Glutamatergic neuron (in vitro differentiated cells): ENCODE measurements around the gene LORICRIN. TPM values are rescaled to one million over a fixed set of nuclear protein-coding genes. Genes with fewer than 3 reads are reported as not detected.

ENCODE experiments used
- DNase-seq: peaks from one replicate; pipeline ENCODE4 v3.0.0; 2022
- H3K27ac Mint-ChIP-seq: one replicate; pipeline ENCODE4 v1.8.0; 2020; ENCODE audit warnings: mild to moderate bottlenecking, mixed read lengths, inconsistent platforms; ENCODE audit not compliant: unreplicated experiment
- H3K27me3 Mint-ChIP-seq: one replicate; pipeline ENCODE4 v1.8.0; 2020; ENCODE audit warnings: mild to moderate bottlenecking, moderate library complexity, mixed read lengths, inconsistent platforms; ENCODE audit not compliant: unreplicated experiment
- H3K36me3 Mint-ChIP-seq: one replicate; pipeline ENCODE4 v1.8.0; 2020; ENCODE audit warnings: mild to moderate bottlenecking, mixed read lengths, inconsistent platforms; ENCODE audit not compliant: unreplicated experiment
- H3K4me1 Mint-ChIP-seq: one replicate; pipeline ENCODE4 v1.8.0; 2020; ENCODE audit warnings: mild to moderate bottlenecking, low read depth, mixed read lengths, inconsistent platforms; ENCODE audit not compliant: unreplicated experiment
- H3K4me3 Mint-ChIP-seq: one replicate; pipeline ENCODE4 v1.8.0; 2020; ENCODE audit warnings: mild to moderate bottlenecking, mixed read lengths, inconsistent platforms; ENCODE audit not compliant: unreplicated experiment
- H3K9me3 Mint-ChIP-seq: one replicate; pipeline ENCODE4 v1.8.0; 2020; ENCODE audit warnings: mild to moderate bottlenecking, moderate library complexity, mixed read lengths, inconsistent platforms; ENCODE audit not compliant: unreplicated experiment
- total RNA-seq: library from RNA; stranded (reverse); fragmentation: NEBNext Ultra II Directional; extraction: Animal tissue kit (Norgen Biotek cat#: 25700); gene quantifications from one replicate; pipeline ENCODE4 v1.2.1, GENCODE V29; 2021; ENCODE audit not compliant: unreplicated experiment
- TF ChIP-seq, protein P1 (sequence below): fragments of 200-600 bp; sonication (generic); IDR thresholded peaks from one replicate; pipeline ENCODE4 v1.5.0; 2021; ENCODE audit not compliant: partially characterized antibody, unreplicated experiment

LORICRIN gene
- total RNA-seq, 1 donor from 2014 or later: not detected

DNA sequence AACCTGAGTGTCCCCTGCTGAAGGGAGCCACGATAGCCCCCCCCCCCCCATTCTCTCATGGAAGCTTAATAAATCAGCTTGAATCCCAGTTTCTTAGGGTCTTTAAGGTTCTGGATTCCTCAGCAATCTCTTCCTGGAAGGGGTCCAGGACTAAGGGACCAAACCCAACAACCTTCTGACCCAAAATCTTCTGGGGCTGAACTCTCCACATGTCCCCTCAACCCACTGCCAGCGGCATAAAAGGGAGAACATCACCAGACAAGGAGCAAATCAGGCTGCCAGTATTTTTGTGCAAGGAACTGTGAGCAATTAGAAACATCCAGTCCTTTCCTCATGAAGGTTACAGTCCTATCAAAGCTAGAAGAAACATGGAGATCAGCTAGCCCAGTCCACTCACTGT lies 12.7 kb upstream of the LORICRIN start:
- TF ChIP-seq, protein P1, sequence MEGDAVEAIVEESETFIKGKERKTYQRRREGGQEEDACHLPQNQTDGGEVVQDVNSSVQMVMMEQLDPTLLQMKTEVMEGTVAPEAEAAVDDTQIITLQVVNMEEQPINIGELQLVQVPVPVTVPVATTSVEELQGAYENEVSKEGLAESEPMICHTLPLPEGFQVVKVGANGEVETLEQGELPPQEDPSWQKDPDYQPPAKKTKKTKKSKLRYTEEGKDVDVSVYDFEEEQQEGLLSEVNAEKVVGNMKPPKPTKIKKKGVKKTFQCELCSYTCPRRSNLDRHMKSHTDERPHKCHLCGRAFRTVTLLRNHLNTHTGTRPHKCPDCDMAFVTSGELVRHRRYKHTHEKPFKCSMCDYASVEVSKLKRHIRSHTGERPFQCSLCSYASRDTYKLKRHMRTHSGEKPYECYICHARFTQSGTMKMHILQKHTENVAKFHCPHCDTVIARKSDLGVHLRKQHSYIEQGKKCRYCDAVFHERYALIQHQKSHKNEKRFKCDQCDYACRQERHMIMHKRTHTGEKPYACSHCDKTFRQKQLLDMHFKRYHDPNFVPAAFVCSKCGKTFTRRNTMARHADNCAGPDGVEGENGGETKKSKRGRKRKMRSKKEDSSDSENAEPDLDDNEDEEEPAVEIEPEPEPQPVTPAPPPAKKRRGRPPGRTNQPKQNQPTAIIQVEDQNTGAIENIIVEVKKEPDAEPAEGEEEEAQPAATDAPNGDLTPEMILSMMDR: no peak
- Mint-ChIP-seq H3K9me3 (peaks cover 6% of the 10 kb centered on the region), H3K4me3 (no peak overlapping the region), H3K4me1 (no peaks in the 10 kb centered on the region), H3K36me3 (no peaks in the 10 kb centered on the region), H3K27me3 (peaks cover 1% of the 10 kb centered on the region), H3K27ac (no peak overlapping the region)
- no peak for DNase-seq

DNA sequence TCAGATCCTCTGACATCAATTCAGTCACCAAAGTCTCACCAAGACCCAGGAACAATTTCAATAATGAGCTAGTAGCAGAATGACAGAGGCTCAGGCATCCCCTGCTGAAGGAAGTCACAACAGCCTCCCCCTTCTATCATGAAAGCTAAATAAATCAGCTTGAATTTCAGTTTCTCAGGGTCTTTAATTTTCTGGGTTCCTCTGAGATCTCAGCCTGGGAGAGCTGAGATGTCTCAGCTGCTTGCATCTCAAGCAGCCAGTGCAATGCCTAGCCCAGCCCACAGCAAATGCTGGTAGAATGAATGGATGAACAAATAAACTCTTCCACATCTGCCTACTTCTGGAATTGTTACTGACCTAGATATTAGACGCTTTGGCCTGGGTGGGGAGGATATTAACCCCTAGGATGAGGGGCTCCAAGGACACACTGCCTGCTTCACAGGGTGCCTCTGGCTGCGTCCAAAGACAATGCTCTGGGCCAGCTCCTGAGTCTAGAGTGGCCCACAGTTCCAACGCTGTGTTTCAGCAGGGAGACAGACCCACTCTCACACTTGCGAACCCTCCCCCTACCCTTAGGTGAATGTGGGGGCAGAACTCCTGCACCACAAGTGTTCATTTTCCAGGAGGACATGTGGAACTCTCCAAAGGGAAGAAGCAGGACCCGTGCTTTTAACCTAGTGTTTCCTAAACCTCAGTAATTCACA lies 11.2 kb upstream of the LORICRIN start:
- no peak for DNase-seq
- Mint-ChIP-seq H3K9me3 (peaks cover 6% of the 10 kb centered on the region), H3K27ac (no peak overlapping the region), H3K4me1 (no peaks in the 10 kb centered on the region), H3K27me3 (peaks cover 1% of the 10 kb centered on the region), H3K36me3 (no peaks in the 10 kb centered on the region), H3K4me3 (no peak overlapping the region)
- TF ChIP-seq, protein P1: no peak

DNA sequence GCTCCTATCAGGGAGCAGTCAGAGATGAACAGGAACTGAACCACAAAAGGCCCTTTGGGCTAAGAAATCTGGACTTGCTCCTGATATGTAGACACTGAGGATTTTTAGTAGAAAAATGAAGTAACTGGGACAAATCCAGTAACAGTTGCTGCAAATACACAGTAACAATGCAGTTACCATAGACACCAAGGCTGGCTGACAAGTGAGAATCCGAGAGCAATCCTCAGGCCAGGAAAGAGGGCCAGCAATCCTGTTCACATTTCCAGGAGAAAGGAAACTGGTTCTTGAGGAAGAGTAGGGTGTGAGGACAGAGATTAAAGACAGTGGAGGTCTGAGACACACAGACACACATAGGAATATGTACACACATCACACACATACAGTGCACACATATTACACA lies 9.3 kb upstream of the LORICRIN start:
- no peaks in the 10 kb centered on the region for H3K4me1 Mint-ChIP-seq
- no peak overlapping the region for H3K27ac Mint-ChIP-seq
- no peak for DNase-seq
- TF ChIP-seq, protein P1: no peak
- H3K36me3 Mint-ChIP-seq: no peaks in the 10 kb centered on the region
- peaks cover 4% of the 10 kb centered on the region for H3K27me3 Mint-ChIP-seq
- H3K4me3 Mint-ChIP-seq: no peak overlapping the region
- H3K9me3 Mint-ChIP-seq: peaks cover 4% of the 10 kb centered on the region

DNA sequence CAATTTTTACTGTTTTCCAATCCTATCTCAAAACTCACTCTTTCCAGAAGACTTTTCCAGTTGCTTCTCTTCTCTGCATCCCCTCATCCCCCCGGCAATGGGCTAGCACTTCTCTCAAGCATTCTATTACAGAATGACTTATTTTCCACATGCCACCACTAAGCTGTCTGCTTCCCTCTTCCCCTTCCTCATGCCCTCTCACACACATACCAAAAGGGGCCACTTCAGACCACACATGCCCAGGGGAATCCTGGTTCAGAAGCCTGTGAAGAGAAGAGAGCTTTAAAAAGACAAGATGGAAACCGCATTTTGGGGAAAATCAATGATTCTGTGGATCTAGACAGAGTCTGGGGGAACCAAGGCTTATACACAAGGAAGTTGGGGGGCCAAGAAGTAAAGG lies 8.4 kb upstream of the LORICRIN start:
- H3K27ac Mint-ChIP-seq: no peak overlapping the region
- no peaks in the 10 kb centered on the region for H3K4me1 Mint-ChIP-seq
- DNase-seq: no peak
- no peaks in the 10 kb centered on the region for H3K36me3 Mint-ChIP-seq
- TF ChIP-seq, protein P1: no peak
- H3K4me3 Mint-ChIP-seq: no peak overlapping the region
- H3K9me3 Mint-ChIP-seq: peaks cover 6% of the 10 kb centered on the region
- peaks cover 7% of the 10 kb centered on the region for H3K27me3 Mint-ChIP-seq

DNA sequence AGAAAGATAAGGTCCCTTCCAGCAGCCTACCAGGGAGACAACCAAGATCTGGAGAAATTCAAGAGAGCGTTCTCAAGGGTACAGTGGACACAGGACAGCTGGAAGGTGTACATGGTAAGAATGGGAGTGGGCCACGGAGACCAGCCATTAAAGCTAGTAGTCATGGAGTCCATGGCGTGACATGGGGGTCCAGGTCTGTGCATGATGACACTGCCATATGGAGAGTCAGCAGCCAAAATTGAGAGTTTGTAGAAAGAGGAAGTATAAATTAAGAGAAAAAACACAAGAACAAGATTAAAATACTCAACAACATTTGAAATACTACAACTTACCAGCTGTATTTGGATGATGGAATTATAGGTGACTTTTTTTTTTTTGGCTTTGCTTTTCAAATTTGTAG lies 7.9 kb upstream of the LORICRIN start:
- H3K27me3 Mint-ChIP-seq: peaks cover 8% of the 10 kb centered on the region
- H3K4me3 Mint-ChIP-seq: no peak overlapping the region
- H3K36me3 Mint-ChIP-seq: no peaks in the 10 kb centered on the region
- H3K9me3 Mint-ChIP-seq: peaks cover 6% of the 10 kb centered on the region
- no peak for DNase-seq
- TF ChIP-seq, protein P1: no peak
- no peaks in the 10 kb centered on the region for H3K4me1 Mint-ChIP-seq
- no peak overlapping the region for H3K27ac Mint-ChIP-seq
